Left hindlimb (tissue), 1 donor: ENCODE results near the gene LMBR1.
"Not testable (repeated sequence)": the region's sequence is repeated elsewhere in the genome, so short reads cannot be mapped to it uniquely, and the experiment has no call there.

Experiments used
- DNase-seq: peaks from one replicate; pipeline ENCODE4 v3.0.0-alpha.2; 2018

The LMBR1 gene

DNA sequence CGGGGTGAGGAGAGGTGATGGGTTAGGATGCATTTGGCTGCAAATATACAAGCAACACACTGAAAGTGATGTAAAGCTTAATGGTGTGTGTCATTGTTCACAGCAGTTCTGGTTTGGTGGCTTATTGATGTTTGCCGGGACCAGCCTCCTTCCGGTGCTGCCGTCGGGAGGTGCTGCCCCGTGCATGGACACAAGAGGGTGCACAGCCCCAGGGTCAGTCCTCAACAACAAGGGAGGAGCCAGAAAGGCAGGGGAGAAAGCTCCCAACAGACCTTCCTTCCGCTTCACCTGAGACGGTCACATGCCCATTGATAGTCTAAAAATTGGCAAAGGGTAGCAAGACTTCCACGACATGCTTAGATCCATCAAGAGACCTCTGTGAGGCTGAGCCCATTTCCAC, 242.9 kb downstream of the LMBR1 start:
- no peak for DNase-seq

- not testable (repeated sequence) for DNase-seq
Observed at GRCh38 chr7:156647330-156647729, 245.7 kb downstream of the LMBR1 start.

GRCh38 chr7:156642306-156643045, 250.5 kb downstream of the LMBR1 start:
- no peak for DNase-seq

DNA sequence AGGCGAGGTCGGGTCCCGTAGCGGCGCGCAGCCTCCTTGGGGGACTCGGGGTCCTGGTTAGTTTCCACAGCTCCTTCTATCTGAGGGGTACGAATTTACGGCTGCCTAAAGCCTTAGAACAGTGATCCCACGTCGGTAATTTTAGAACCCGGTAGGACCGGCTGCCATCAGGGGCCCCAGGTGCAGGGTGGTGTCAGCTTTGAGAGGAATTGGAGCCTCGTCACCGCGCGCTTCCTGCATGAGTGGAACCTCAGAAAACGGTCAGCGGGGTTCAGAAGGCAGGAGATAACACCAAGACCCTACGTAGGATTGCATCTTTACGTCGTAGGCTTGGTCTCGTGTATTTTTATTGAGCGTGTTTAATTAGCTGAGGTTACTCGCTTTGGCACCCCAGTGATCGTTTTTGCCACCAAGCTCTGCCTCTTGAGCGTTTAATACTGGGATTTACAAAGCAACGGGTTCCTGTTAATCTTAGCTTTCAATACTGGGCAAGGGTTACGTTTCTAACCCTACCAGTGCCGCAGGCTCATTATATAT, 252.0 kb downstream of the LMBR1 start:
- DNase-seq: peak; percentile 50

DNA sequence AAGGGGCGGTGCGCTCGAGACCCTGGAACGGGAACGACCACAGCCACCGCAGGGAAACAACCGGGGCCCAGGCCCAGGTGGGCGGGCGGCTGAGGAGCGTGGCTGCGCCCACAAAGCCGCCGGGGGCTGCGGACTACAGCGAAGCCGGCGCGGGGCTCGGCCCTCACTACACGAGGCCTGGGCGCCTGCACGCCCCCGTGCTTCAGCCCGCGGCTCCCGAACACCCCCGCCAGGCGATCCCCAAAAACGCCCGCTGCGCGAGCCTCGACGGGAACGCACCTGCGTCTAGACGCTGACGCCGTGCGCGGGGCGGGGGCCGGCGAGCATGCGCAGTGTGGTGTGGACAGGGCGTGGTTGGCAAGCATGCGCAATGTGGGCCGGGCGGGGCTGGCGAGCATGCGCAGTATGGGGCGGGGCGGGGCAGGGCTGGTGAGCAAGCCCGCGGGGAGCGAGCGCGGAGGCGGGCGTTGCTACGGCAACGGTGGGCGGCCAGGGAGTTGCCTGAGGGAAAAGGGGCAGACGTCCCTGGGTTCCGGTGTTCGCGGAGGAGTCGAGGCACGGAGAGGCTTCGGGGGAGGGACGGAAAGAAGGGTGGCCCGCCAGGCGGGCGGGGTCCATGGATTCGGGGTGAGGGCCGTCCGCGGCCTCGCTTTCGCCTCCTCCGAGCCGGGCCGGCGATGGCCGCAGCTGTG, 252.6 kb downstream of the LMBR1 start, which contains the start of gene RNF32:
Gene RNF32 (plus strand): TSS at position 518 of the 692 bp plus-strand sequence. CDS start 3,104 bp downstream, outside the sequence.
- DNase-seq: peak; percentile 95

- no peak for DNase-seq
Observed at GRCh38 chr7:156639426-156640256, 253.3 kb downstream of the LMBR1 start.

- no peak for DNase-seq
Observed at GRCh38 chr7:156638443-156639077, 254.4 kb downstream of the LMBR1 start.

- not testable (repeated sequence) for DNase-seq
Observed at GRCh38 chr7:156637093-156637492, 255.9 kb downstream of the LMBR1 start.

DNA sequence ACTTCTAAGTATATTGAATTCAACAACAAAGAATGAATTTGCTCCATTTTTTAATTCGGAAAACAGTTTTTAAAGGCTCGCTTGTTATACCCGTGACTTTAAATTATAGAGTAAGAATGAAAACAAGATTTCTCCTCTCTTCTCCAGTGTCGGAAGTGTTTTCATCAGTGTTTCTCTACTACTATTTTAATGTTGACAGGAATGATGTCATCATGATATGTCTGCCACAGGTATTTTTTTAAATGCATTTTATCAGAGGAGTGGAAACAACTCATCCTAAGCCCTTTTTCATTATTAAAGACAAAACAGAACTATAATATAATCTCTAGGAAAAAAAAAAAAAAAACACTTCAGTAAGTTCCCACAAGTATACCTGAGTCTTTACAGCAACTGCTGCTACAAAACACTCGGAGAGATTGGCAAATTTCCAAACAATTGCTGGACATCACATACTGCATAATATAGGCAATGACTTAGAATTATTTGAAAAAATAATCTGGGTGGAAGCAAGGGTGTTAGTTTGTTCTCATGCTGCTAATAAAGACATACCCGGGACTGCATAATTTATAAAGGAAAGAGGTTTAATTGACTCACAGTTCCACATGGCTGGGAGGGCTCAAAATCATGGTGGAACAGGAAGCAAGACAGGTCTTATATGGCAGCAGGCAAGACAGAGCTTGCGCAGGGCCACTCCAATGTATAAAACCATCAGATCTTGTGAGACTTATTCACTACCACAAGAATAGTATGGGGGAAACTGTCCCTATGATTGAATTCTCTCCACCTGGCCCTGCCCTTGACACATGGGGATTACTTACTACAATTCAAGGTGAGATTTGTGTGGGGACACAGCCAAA, 257.2 kb downstream of the LMBR1 start:
- DNase-seq: no peak

GRCh38 chr7:156634117-156634516, 258.9 kb downstream of the LMBR1 start:
- no peak for DNase-seq

DNA sequence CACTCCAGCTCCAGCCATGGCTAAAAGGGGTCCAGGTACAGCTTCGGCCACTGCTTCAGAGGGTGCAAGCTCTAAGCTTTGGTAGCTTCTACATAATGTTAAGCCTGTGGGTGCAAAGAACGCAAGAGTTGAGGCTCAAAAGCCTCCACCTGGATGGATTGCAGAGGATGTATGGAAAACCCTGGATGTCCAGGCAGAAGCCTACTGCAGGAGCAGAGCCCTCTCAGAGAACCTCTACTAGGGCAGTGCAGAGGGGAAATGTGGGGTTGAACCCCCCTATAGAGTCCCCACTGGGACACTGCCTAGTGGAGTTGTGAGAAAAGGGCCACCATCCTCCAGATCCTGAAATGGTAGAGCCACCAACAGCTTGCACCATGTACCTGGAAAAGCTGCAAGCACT, 263.1 kb downstream of the LMBR1 start:
- no peak for DNase-seq

GRCh38 chr7:156628562-156628961, 264.4 kb downstream of the LMBR1 start:
- DNase-seq: no peak
